HepG2 (cell line): Measurements from ENCODE around the gene PRKAR2B. TPM values are rescaled to one million over a fixed set of nuclear protein-coding genes. Genes with fewer than 3 reads are reported as not detected.

ENCODE experiments used
- ATAC-seq: fragments of 200-7000 bp; cut with Tn5 transposase; 3 replicates; pipeline ENCODE4 v1.9.1; 2020; ENCODE audit warnings: mild to moderate bottlenecking, moderate library complexity
- BruUV-seq: library from RNA; stranded (reverse); fragments of 400-500 nt; replicated peaks from 2 replicates; lab custom pipeline; 2021; lab: Mats Ljungman, UMichigan
- CTCF ChIA-PET: fragments of 300-600 bp; formaldehyde crosslinking; extraction: SDS; loops from one replicate; lab custom pipeline; 2021; ENCODE audit warnings: low total read pairs, inconsistent platforms, low intra/inter-chr PET ratio; lab: Yijun Ruan, JAX
- POLR2A ChIA-PET: fragments of 350-600 bp; sonication (Branson Sonifier 250); formaldehyde crosslinking; loops from one replicate; lab custom pipeline; 2020; ENCODE audit warnings: antibody characterized with exemption, inconsistent platforms; lab: Yijun Ruan, JAX
- DNase-seq: peaks from one replicate; pipeline ENCODE4 v3.0.0-alpha.2; 2015; ENCODE audit warnings: low spot score
- FAIRE-seq: peaks from 3 replicates; lab custom pipeline; 2011; peaks lifted over from hg19 to GRCh38; lab: Jason Lieb, UNC
- H2AFZ ChIP-seq: one replicate; pipeline ENCODE4 v1.6.1; 2011; ENCODE audit warnings: low read length, inconsistent platforms
- H3K27ac ChIP-seq: fragments of 300-600 bp; 3 replicates; pipeline ENCODE4 v1.8.0; 2011; ENCODE audit warnings: mixed run types, mild to moderate bottlenecking, mixed read lengths, low read length, inconsistent platforms; ENCODE audit not compliant: insufficient read depth; ENCODE audit errors: extremely low read length
- H3K27me3 ChIP-seq, 2 experiments: fragments of 200-600 bp in 1 of 2; 2 replicates in 1 of 2; 3 replicates in 1 of 2; pipeline versions ENCODE4 v1.6.0 to v1.8.0; 2011; ENCODE audit warnings: low read length in 2 of 2, mild to moderate bottlenecking in 2 of 2, moderate library complexity in 2 of 2, inconsistent platforms in 1 of 2; ENCODE audit not compliant: insufficient read depth in 2 of 2, control insufficient read depth in 1 of 2
- H3K36me3 ChIP-seq, 2 experiments: fragments of 200-600 bp in 1 of 2; replicated peaks in 1 of 2; 2 replicates in 1 of 2; 3 replicates in 1 of 2; pipeline versions ENCODE4 v1.5.1 to v1.8.0; 2011; ENCODE audit warnings: low read length in 2 of 2, inconsistent platforms in 1 of 2; ENCODE audit not compliant: insufficient read depth in 2 of 2, control insufficient read depth in 1 of 2
- H3K4me1 ChIP-seq: 2 replicates; pipeline ENCODE4 v1.5.1; 2012; ENCODE audit warnings: low read length, inconsistent platforms; ENCODE audit not compliant: insufficient read depth
- H3K4me2 ChIP-seq: 2 replicates; pipeline ENCODE4 v1.6.0; 2011; ENCODE audit warnings: low read depth, low read length, inconsistent platforms
- H3K4me3 ChIP-seq, 3 experiments: fragments of 200-600 bp in 1 of 3; sonication (generic), shearing (Covaris generic) in 1 of 3; replicated peaks in 1 of 3; 2 replicates each; pipeline ENCODE4 v1.5.1; 2011 to 2016; ENCODE audit warnings: low read length in 3 of 3, inconsistent platforms in 2 of 3, low read depth in 2 of 3, mild to moderate bottlenecking in 2 of 3, control low read depth in 1 of 3, mixed read lengths in 1 of 3; ENCODE audit not compliant: insufficient read depth in 1 of 3
- H3K79me2 ChIP-seq: one replicate; pipeline ENCODE4 v1.6.1; 2011; ENCODE audit warnings: low read length, inconsistent platforms; ENCODE audit not compliant: insufficient read depth
- H3K9ac ChIP-seq: 2 replicates; pipeline ENCODE4 v1.6.0; 2011; ENCODE audit warnings: mild to moderate bottlenecking, low read depth, low read length, inconsistent platforms; ENCODE audit not compliant: insufficient read depth
- H3K9me3 ChIP-seq: 2 replicates; pipeline ENCODE4 v1.5.1; 2012; ENCODE audit warnings: mild to moderate bottlenecking, low read length
- H4K20me1 ChIP-seq: 2 replicates; pipeline ENCODE4 v1.6.0; 2011; ENCODE audit warnings: inconsistent platforms, mild to moderate bottlenecking, low read length, moderate library complexity; ENCODE audit not compliant: insufficient read depth
- AGO2 ChIP-seq: fragments of 200-400 bp; formaldehyde crosslinking; optimal IDR thresholded peaks from 2 replicates; pipeline ENCODE3; 2017; ENCODE audit warnings: mild to moderate bottlenecking, low read depth, low read length, moderate library complexity
- BORCS8-MEF2B ChIP-seq: sonication (generic); formaldehyde crosslinking; IDR thresholded peaks from 2 replicates; pipeline ENCODE4 v1.8.0; 2022; ENCODE audit warnings: mild to moderate bottlenecking, missing genetic modification reagents
- E2F2 ChIP-seq: sonication (generic); formaldehyde crosslinking; IDR thresholded peaks from 2 replicates; pipeline ENCODE4 v1.4.0; 2020; ENCODE audit warnings: missing genetic modification reagents, borderline replicate concordance
- HINFP ChIP-seq: sonication (generic); formaldehyde crosslinking; IDR thresholded peaks from 2 replicates; pipeline ENCODE4 v1.4.0; 2020; ENCODE audit warnings: low read depth, mild to moderate bottlenecking, missing genetic modification reagents
- JARID2 ChIP-seq: sonication (generic); formaldehyde crosslinking; IDR thresholded peaks from 2 replicates; pipeline ENCODE4 v1.8.1; 2023; ENCODE audit warnings: missing genetic modification reagents, inconsistent platforms; ENCODE audit not compliant: insufficient replicate concordance
- JUNB ChIP-seq: sonication (generic); formaldehyde crosslinking; IDR thresholded peaks from 2 replicates; pipeline ENCODE4 v1.8.0; 2022; ENCODE audit warnings: missing genetic modification reagents, mild to moderate bottlenecking, borderline replicate concordance
- MXI1 ChIP-seq: IDR thresholded peaks from 3 replicates; pipeline ENCODE4 v1.6.1; 2012; ENCODE audit warnings: low read depth, low read length, inconsistent platforms, borderline replicate concordance
- NPAS2 ChIP-seq: sonication (generic); formaldehyde crosslinking; IDR thresholded peaks from 2 replicates; pipeline ENCODE4 v1.8.0; 2022; ENCODE audit warnings: mild to moderate bottlenecking, missing genetic modification reagents, borderline replicate concordance
- RAD51 ChIP-seq: fragments of 450-650 bp; IDR thresholded peaks from 2 replicates; pipeline ENCODE4 v1.6.1; 2016; ENCODE audit warnings: borderline replicate concordance
- RORA ChIP-seq: sonication (generic); formaldehyde crosslinking; IDR thresholded peaks from 2 replicates; pipeline ENCODE4 v1.5.0; 2020; ENCODE audit warnings: mild to moderate bottlenecking, missing genetic modification reagents, moderate library complexity
- TCF12 ChIP-seq, 2 experiments: fragments of 450-650 bp in 1 of 2; sonication (generic) in 1 of 2; formaldehyde crosslinking in 1 of 2; IDR thresholded peaks; 2 replicates each; pipeline versions ENCODE4 v1.6.1 to v1.8.0; 2017 to 2022; ENCODE audit warnings: antibody characterized with exemption in 1 of 2, mild to moderate bottlenecking in 1 of 2, missing genetic modification reagents in 1 of 2, moderate library complexity in 1 of 2
- TGIF2 ChIP-seq: IDR thresholded peaks from 2 replicates; pipeline ENCODE4 v1.6.1; 2016; ENCODE audit warnings: control low read depth, missing compliant biosample characterization
- TIGD3 ChIP-seq: sonication (generic); formaldehyde crosslinking; IDR thresholded peaks from 2 replicates; pipeline ENCODE4 v1.5.1; 2020; ENCODE audit warnings: mild to moderate bottlenecking, missing genetic modification reagents, borderline replicate concordance
- ZNF224 ChIP-seq: sonication (generic); formaldehyde crosslinking; IDR thresholded peaks from 2 replicates; pipeline ENCODE4 v1.5.0; 2020; ENCODE audit warnings: mild to moderate bottlenecking, missing genetic modification reagents
- ZNF414 ChIP-seq: sonication (generic); formaldehyde crosslinking; IDR thresholded peaks from 2 replicates; pipeline ENCODE4 v1.5.0; 2020; ENCODE audit warnings: missing genetic modification reagents
- ZNF512B ChIP-seq: sonication (generic); formaldehyde crosslinking; IDR thresholded peaks from 2 replicates; pipeline ENCODE4 v1.5.1; 2020; ENCODE audit warnings: missing genetic modification reagents, mild to moderate bottlenecking, borderline replicate concordance
- ZNF747 ChIP-seq: sonication (generic); formaldehyde crosslinking; IDR thresholded peaks from 2 replicates; pipeline ENCODE4 v1.8.1; 2023; ENCODE audit warnings: missing genetic modification reagents, mild to moderate bottlenecking, borderline replicate concordance
- WGBS: methylation state at CpG from one replicate; pipeline ENCODE4 v1.1.6; 2017; ENCODE audit warnings: low lambda C conversion rate; 5-methylcytosine and 5-hydroxymethylcytosine counted together
- in situ Hi-C: cut with HindIII; loops from 2 replicates; pipeline ENCODE4 v1.10.0; 2017; ENCODE audit warnings: low pct_unique_long_range_greater_than_20kb; ENCODE audit not compliant: extremely low pct_ligation_motif_present
- intact Hi-C: fragments of 100-400 bp; cut with micrococcal nuclease; formaldehyde crosslinking; loops from one replicate; pipeline ENCODE4 v1.10.0; 2022; ENCODE audit not compliant: unreplicated experiment
- polyA plus RNA-seq, 8 experiments: library from polyadenylated mRNA; depleted of rRNA in 3 of 8; stranded (reverse) in 7 of 8; unstranded in 1 of 8; fragments of >200 nt; fragmentation: Illumina TruSeq in 4 of 8; extraction: Trizol in 4 of 8; gene quantifications; 2 replicates each; pipeline versions ENCODE4 v1.2.1 to v1.2.3, GENCODE V29; 2011 to 2016; ENCODE audit warnings: low read depth in 4 of 8, missing spikeins in 1 of 8, mixed read lengths in 1 of 8; ENCODE audit not compliant: insufficient read depth in 1 of 8
- total RNA-seq, 5 experiments: library from RNA; depleted of rRNA; stranded (reverse); fragments of >200 nt; fragmentation: Illumina TruSeq; extraction: Trizol; gene quantifications; 2 replicates each; pipeline ENCODE4 v1.2.3, GENCODE V29; 2016; ENCODE audit warnings: low read depth in 1 of 5

Gene PRKAR2B
- total and polyA plus RNA-seq, 2 of the 13 experiments (the other 11 are each of a cell fraction or from before 2014, with no cell fraction given): not detected

- Histone ChIP-seq H3K79me2 (no peaks in the 10 kb centered on the region), H3K9ac (no peak overlapping the region), H3K9me3 (no peaks in the 10 kb centered on the region), H3K27me3 (peaks cover 1 to 2% of the 10 kb centered on the region in 2 experiments; a peak in 3 of 5 replicates), H3K4me3 (no peak overlapping the region), H3K4me2 (no peak overlapping the region), H4K20me1 (no peaks in the 10 kb centered on the region), H3K36me3 (no peaks in the 10 kb centered on the region), H3K4me1 (no peaks in the 10 kb centered on the region), H2AFZ (no peak overlapping the region), H3K27ac (no peak overlapping the region)
- ATAC-seq (no peak), DNase-seq (no peak), FAIRE-seq (no peak)
- POLR2A ChIA-PET: no interaction called here
- CTCF ChIA-PET: interaction anchor here (2.5 to 3.5 kb wide), 2 partner anchors 202 to 357 kb away, joined by 13 to 15 read pairs; no protein-coding TSS in a partner anchor
- WGBS: 95% methylated on average over 1 of the region's 1 CpG
- TF ChIP-seq AGO2: no peak
- TF ChIP-seq BORCS8-MEF2B: no peak
- TF ChIP-seq ZNF747 (CRISPR knock-in tag): no peak
- TF ChIP-seq TIGD3 (CRISPR knock-in tag): no peak
- no peak for TF ChIP-seq NPAS2
- no peak for TF ChIP-seq ZNF414 (CRISPR knock-in tag)
- TF ChIP-seq MXI1: no peak
- no peak for TF ChIP-seq RORA (CRISPR knock-in tag)
- no peak for TF ChIP-seq RAD51
- no peak for TF ChIP-seq ZNF512B (CRISPR knock-in tag)
- TF ChIP-seq JARID2 (CRISPR knock-in tag): no peak
- no peak for TF ChIP-seq E2F2
- no peak for TF ChIP-seq HINFP
- TF ChIP-seq TCF12 (IDR thresholded peaks at IDR 0.05): no peak
- TF ChIP-seq TCF12 (CRISPR knock-in tag; IDR thresholded peaks at IDR 0.05): no peak
- no peak for TF ChIP-seq ZNF224 (CRISPR knock-in tag)
- no peak for TF ChIP-seq JUNB (CRISPR knock-in tag)
- no peak for TF ChIP-seq TGIF2 (CRISPR knock-in tag)
- intact Hi-C loops: loop anchor here (1.0 to 5.0 kb wide), 3 partner anchors 203 to 357 kb away; no protein-coding TSS in a partner anchor
- no TSS peak for BruUV-seq
- in situ Hi-C loops: loop anchor here (5.0 kb wide), 2 partner anchors 203 to 358 kb away; no protein-coding TSS in a partner anchor
These were observed 105.4 kb downstream of the PRKAR2B start for GRCh38 chr7:107149863-107150262.
